ENCODE results near the gene PREX1. TPM values are rescaled to one million over a fixed set of nuclear protein-coding genes. Genes with fewer than 3 reads are reported as not detected.

The PREX1 gene
- total RNA-seq, 1 experiment from 2014 or later: 20.0 TPM

- DNase-seq (ENCODE audit: low read depth, low spot score) (no peak), ATAC-seq (no peak)
- no peaks in the 10 kb centered on the region for H3K4me1 ChIP-seq (ENCODE audit: control insufficient read depth, insufficient read depth, low read length)
- intact Hi-C loops (cut with micrococcal nuclease; ENCODE audit: unreplicated experiment): no loop called here
- ChIA-PET CTCF (no interaction called here), POLR2A (no interaction called here)
- no TSS peak for BruUV-seq (replicated peaks)
- no peak overlapping the region for H3K27ac ChIP-seq (ENCODE audit: low read length)
- TF ChIP-seq POLR2AphosphoS5 (IDR thresholded peaks at IDR 0.05; ENCODE audit: low read depth, low read length) (no peak), CTCF (IDR thresholded peaks at IDR 0.05) (no peak), REST (IDR thresholded peaks at IDR 0.05; ENCODE audit: insufficient read depth in 1 of 2, low read depth in 2 of 2, low read length in 1 of 2) (no peak), TCF7L2 (IDR thresholded peaks at IDR 0.05; ENCODE audit: low read depth, low read length) (no peak), SIN3A (IDR thresholded peaks at IDR 0.05; ENCODE audit: borderline replicate concordance, insufficient read depth, low read depth, low read length) (no peak)
- no peaks in the 10 kb centered on the region for H3K27me3 ChIP-seq (ENCODE audit: control insufficient read depth, insufficient read depth, low read length)
- H3K4me3 ChIP-seq (ENCODE audit: low read depth in 2 of 2, low read length in 2 of 2): no peak overlapping the region
- H3K36me3 ChIP-seq (ENCODE audit: control insufficient read depth, insufficient read depth, low read length): no peaks in the 10 kb centered on the region
- in situ Hi-C loops (cut with HindIII; ENCODE audit: low pct_unique_long_range_greater_than_20kb, low sequenced_read_pairs): no loop called here
- no peaks in the 10 kb centered on the region for H3K9me3 ChIP-seq (ENCODE audit: control insufficient read depth, insufficient read depth, low read depth, low read length)
These were observed 88.2 kb downstream of the PREX1 start for GRCh38 chr20:48739395-48740291.

- POLR2A ChIA-PET: no interaction called here
- ATAC-seq (no peak), DNase-seq (ENCODE audit: low read depth, low spot score) (no peak)
- intact Hi-C loops (cut with micrococcal nuclease; ENCODE audit: unreplicated experiment) (no loop called here), in situ Hi-C loops (cut with HindIII; ENCODE audit: low pct_unique_long_range_greater_than_20kb, low sequenced_read_pairs) (no loop called here)
- CTCF ChIA-PET: no interaction called here
- TF ChIP-seq CTCF (IDR thresholded peaks at IDR 0.05): no peak
- TF ChIP-seq REST (IDR thresholded peaks at IDR 0.05; ENCODE audit: insufficient read depth in 1 of 2, low read depth in 2 of 2, low read length in 1 of 2): no peak
- no peak for TF ChIP-seq TCF7L2 (IDR thresholded peaks at IDR 0.05; ENCODE audit: low read depth, low read length)
- TF ChIP-seq SIN3A (IDR thresholded peaks at IDR 0.05; ENCODE audit: borderline replicate concordance, insufficient read depth, low read depth, low read length): no peak
- no peak for TF ChIP-seq POLR2AphosphoS5 (IDR thresholded peaks at IDR 0.05; ENCODE audit: low read depth, low read length)
- H3K27me3 ChIP-seq (ENCODE audit: control insufficient read depth, insufficient read depth, low read length): no peaks in the 10 kb centered on the region
- no peaks in the 10 kb centered on the region for H3K36me3 ChIP-seq (ENCODE audit: control insufficient read depth, insufficient read depth, low read length)
- no peaks in the 10 kb centered on the region for H3K4me1 ChIP-seq (ENCODE audit: control insufficient read depth, insufficient read depth, low read length)
- H3K27ac ChIP-seq (ENCODE audit: low read length): no peak overlapping the region
- BruUV-seq (replicated peaks): no TSS peak
- H3K9me3 ChIP-seq (ENCODE audit: control insufficient read depth, insufficient read depth, low read depth, low read length): no peaks in the 10 kb centered on the region
- no peak overlapping the region for H3K4me3 ChIP-seq (ENCODE audit: low read depth in 2 of 2, low read length in 2 of 2)
These were observed 89.1 kb downstream of the PREX1 start for GRCh38 chr20:48738399-48739304.

All from Panc1 (cell line).